Measurements from ENCODE around the gene WWC2. TPM values are rescaled to one million over a fixed set of nuclear protein-coding genes. Genes with fewer than 3 reads are reported as not detected.

WWC2 gene
- total RNA-seq, 1 experiment from 2014 or later, result 39.1 TPM

DNA sequence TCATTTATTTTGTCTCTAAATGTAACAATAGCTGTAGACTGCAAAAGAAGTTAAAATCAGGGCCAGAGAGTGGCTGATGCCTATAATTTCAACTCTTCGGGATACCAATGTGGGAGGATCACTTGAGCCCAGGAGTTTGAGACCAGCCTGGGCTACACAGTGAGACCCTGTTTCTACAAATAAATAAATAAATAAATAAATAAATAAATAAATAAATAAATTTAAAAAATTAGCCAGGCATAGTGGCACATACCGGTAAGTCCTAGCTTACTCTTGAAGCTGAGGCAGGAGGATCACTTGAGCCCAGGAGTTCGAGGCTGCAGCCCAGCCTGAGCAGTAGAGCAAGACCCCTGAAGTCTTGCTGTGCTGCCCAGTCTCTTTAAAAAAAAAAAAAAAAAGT is 79.1 kb downstream of the WWC2 start:
- DNase-seq (ENCODE audit: low read depth, low spot score) (no peak), ATAC-seq (no peak)
- H3K4me3 ChIP-seq (replicated peaks in 1 of 2; ENCODE audit: low read depth in 1 of 2, low read length in 2 of 2), result no peak overlapping the region
- peaks cover 66% of the 10 kb centered on the region for H3K79me2 ChIP-seq (ENCODE audit: insufficient read depth, low read length)
- no peaks in the 10 kb centered on the region for H3K9me2 ChIP-seq (ENCODE audit: insufficient read depth)
- no peak overlapping the region for H2AFZ ChIP-seq (ENCODE audit: low read depth, low read length, poor library complexity, severe bottlenecking)
- H3K27me3 ChIP-seq (ENCODE audit: insufficient read depth, low read length), result no peaks in the 10 kb centered on the region
- POLR2A ChIA-PET, result no interaction called here
- intact Hi-C loops (cut with micrococcal nuclease), result no loop called here
- CTCF ChIA-PET, result no interaction called here
- H3K9me3 ChIP-seq (ENCODE audit: control insufficient read depth in 1 of 2, insufficient read depth in 1 of 2, low read depth in 1 of 2, low read length in 2 of 2), result no peaks in the 10 kb centered on the region
- TF ChIP-seq, protein P1, sequence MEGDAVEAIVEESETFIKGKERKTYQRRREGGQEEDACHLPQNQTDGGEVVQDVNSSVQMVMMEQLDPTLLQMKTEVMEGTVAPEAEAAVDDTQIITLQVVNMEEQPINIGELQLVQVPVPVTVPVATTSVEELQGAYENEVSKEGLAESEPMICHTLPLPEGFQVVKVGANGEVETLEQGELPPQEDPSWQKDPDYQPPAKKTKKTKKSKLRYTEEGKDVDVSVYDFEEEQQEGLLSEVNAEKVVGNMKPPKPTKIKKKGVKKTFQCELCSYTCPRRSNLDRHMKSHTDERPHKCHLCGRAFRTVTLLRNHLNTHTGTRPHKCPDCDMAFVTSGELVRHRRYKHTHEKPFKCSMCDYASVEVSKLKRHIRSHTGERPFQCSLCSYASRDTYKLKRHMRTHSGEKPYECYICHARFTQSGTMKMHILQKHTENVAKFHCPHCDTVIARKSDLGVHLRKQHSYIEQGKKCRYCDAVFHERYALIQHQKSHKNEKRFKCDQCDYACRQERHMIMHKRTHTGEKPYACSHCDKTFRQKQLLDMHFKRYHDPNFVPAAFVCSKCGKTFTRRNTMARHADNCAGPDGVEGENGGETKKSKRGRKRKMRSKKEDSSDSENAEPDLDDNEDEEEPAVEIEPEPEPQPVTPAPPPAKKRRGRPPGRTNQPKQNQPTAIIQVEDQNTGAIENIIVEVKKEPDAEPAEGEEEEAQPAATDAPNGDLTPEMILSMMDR (IDR thresholded peaks at IDR 0.05 in 2 of 3, conservative IDR thresholded peaks at IDR 0.05 in 1 of 3; ENCODE audit: borderline replicate concordance in 1 of 3, insufficient read depth in 1 of 3, low read depth in 2 of 3, low read length in 2 of 3), result no peak
- TF ChIP-seq JUND (IDR thresholded peaks at IDR 0.05) (no peak), SIN3A (IDR thresholded peaks at IDR 0.05; ENCODE audit: low read depth) (no peak), TCF7L2 (IDR thresholded peaks at IDR 0.05; ENCODE audit: borderline replicate concordance, extremely low read depth, insufficient read depth, insufficient read length) (no peak), EZH2phosphoT487 (IDR thresholded peaks at IDR 0.05; ENCODE audit: borderline replicate concordance) (no peak), FOSL1 (IDR thresholded peaks at IDR 0.05; ENCODE audit: low read depth) (no peak), RAD21 (IDR thresholded peaks at IDR 0.05; ENCODE audit: low read depth) (no peak), EGR1 (IDR thresholded peaks at IDR 0.05; ENCODE audit: low read depth) (no peak), ELF1 (IDR thresholded peaks at IDR 0.05; ENCODE audit: borderline replicate concordance, low read depth) (no peak)
- TF ChIP-seq, protein P2, sequence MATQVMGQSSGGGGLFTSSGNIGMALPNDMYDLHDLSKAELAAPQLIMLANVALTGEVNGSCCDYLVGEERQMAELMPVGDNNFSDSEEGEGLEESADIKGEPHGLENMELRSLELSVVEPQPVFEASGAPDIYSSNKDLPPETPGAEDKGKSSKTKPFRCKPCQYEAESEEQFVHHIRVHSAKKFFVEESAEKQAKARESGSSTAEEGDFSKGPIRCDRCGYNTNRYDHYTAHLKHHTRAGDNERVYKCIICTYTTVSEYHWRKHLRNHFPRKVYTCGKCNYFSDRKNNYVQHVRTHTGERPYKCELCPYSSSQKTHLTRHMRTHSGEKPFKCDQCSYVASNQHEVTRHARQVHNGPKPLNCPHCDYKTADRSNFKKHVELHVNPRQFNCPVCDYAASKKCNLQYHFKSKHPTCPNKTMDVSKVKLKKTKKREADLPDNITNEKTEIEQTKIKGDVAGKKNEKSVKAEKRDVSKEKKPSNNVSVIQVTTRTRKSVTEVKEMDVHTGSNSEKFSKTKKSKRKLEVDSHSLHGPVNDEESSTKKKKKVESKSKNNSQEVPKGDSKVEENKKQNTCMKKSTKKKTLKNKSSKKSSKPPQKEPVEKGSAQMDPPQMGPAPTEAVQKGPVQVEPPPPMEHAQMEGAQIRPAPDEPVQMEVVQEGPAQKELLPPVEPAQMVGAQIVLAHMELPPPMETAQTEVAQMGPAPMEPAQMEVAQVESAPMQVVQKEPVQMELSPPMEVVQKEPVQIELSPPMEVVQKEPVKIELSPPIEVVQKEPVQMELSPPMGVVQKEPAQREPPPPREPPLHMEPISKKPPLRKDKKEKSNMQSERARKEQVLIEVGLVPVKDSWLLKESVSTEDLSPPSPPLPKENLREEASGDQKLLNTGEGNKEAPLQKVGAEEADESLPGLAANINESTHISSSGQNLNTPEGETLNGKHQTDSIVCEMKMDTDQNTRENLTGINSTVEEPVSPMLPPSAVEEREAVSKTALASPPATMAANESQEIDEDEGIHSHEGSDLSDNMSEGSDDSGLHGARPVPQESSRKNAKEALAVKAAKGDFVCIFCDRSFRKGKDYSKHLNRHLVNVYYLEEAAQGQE (IDR thresholded peaks at IDR 0.05; ENCODE audit: low read depth), result no peak
- RAD21 ChIA-PET (ENCODE audit: low non-redundant PET in 1 of 2, low total read pairs in 2 of 2, uncharacterized antibody in 2 of 2, unreplicated experiment in 2 of 2), result no interaction called here
- H3K27ac ChIP-seq (ENCODE audit: low read depth, low read length), result no peak overlapping the region
- BruUV-seq (replicated peaks), result no TSS peak
- peaks cover 5% of the 10 kb centered on the region; the same call in 1 of the 2 replicates for H4K20me1 ChIP-seq (ENCODE audit: insufficient read depth)
- H3K4me2 ChIP-seq (ENCODE audit: low read length), result no peak overlapping the region
- peaks cover 14 to 19% of the 10 kb centered on the region in 2 experiments for H3K4me1 ChIP-seq (ENCODE audit: control insufficient read depth in 1 of 2, insufficient read depth in 2 of 2, low read length in 2 of 2)
- H3K9ac ChIP-seq (ENCODE audit: low read length), result no peak overlapping the region
- H3K36me3 ChIP-seq (ENCODE audit: control insufficient read depth in 1 of 2, insufficient read depth in 2 of 2, low read length in 2 of 2), result no peaks in the 10 kb centered on the region
